HG02973 (cell line): ENCODE measurements around the gene SNAP29.
A peak's percentile ranks its signal among the peaks of the same experiment; 100 is the strongest.
"Not testable (repeated sequence)": the region's sequence is repeated elsewhere in the genome, so short reads cannot be mapped to it uniquely, and the experiment has no call there.

Experiments
- ATAC-seq: cut with Tn5 transposase; IDR thresholded peaks from one replicate; pipeline ENCODE4 v1.9.1; 2021; ENCODE audit warnings: moderate library complexity; ENCODE audit not compliant: unreplicated experiment

SNAP29 gene

GRCh38 chr22:20897737-20898136 lies 38.9 kb downstream of the SNAP29 start:
- ATAC-seq = not testable (repeated sequence)

GRCh38 chr22:20899827-20900423 lies 41.1 kb downstream of the SNAP29 start:
- no peak for ATAC-seq

GRCh38 chr22:20901093-20902033 lies 42.6 kb downstream of the SNAP29 start:
- ATAC-seq = not testable (repeated sequence)

GRCh38 chr22:20903093-20903492 lies 44.3 kb downstream of the SNAP29 start:
- ATAC-seq = no peak

- no peak for ATAC-seq
These were observed 45.5 kb downstream of the SNAP29 start for GRCh38 chr22:20904008-20904979.

GRCh38 chr22:20904980-20905355 lies 46.2 kb downstream of the SNAP29 start:
- no peak for ATAC-seq

GRCh38 chr22:20905415-20906386 lies 46.9 kb downstream of the SNAP29 start:
- ATAC-seq = no peak

GRCh38 chr22:20906387-20906767 lies 47.6 kb downstream of the SNAP29 start:
- no peak for ATAC-seq

- ATAC-seq = not testable (repeated sequence)
These were observed 49.9 kb downstream of the SNAP29 start for GRCh38 chr22:20908717-20909116.

GRCh38 chr22:20909543-20910303 lies 50.9 kb downstream of the SNAP29 start:
- ATAC-seq = no peak

GRCh38 chr22:20912494-20912893 lies 53.7 kb downstream of the SNAP29 start:
- no peak for ATAC-seq

- peak; percentile 93 for ATAC-seq
These were observed 58.4 kb downstream of the SNAP29 start, which contains the start of gene CRKL for GRCh38 chr22:20916916-20917810. Gene CRKL (plus strand): TSS chr22:20917407. CDS start chr22:20917935, 528 bp downstream.

GRCh38 chr22:20918663-20919218 lies 59.9 kb downstream of the SNAP29 start:
- ATAC-seq = no peak

GRCh38 chr22:20919718-20920117 lies 60.9 kb downstream of the SNAP29 start:
- no peak for ATAC-seq

- no peak for ATAC-seq
These were observed 62.0 kb downstream of the SNAP29 start for GRCh38 chr22:20920881-20921203.

- no peak for ATAC-seq
These were observed 63.4 kb downstream of the SNAP29 start for GRCh38 chr22:20922141-20922751.

- ATAC-seq = no peak
These were observed 67.4 kb downstream of the SNAP29 start for GRCh38 chr22:20926243-20926642.
